Liver (tissue), 9 donors: ENCODE results near the gene NCBP2. TPM values are rescaled to one million over a fixed set of nuclear protein-coding genes. Genes with fewer than 3 reads are reported as not detected.

ENCODE experiments used
- DNase-seq: peaks from one replicate; pipeline ENCODE4 v3.0.0-alpha.2; 2017; ENCODE audit warnings: low spot score
- H3K27ac ChIP-seq, 2 donors: one replicate each; pipeline ENCODE4 v1.7.0; 2013; ENCODE audit warnings: inconsistent platforms in 2 of 2, low read length in 2 of 2, control low read depth in 1 of 2, low read depth in 1 of 2, mild to moderate bottlenecking in 1 of 2
- H3K27me3 ChIP-seq, 4 donors: one replicate each; pipeline versions ENCODE4 v1.6.1 to v1.7.0; 2013; ENCODE audit warnings: low read length in 3 of 4, inconsistent platforms in 1 of 4, mild to moderate bottlenecking in 1 of 4, moderate library complexity in 1 of 4; ENCODE audit not compliant: control insufficient read depth in 4 of 4, insufficient read depth in 4 of 4
- H3K36me3 ChIP-seq, 4 donors: one replicate each; pipeline versions ENCODE4 v1.6.1 to v1.7.0; 2013; ENCODE audit warnings: low read length in 3 of 4, mild to moderate bottlenecking in 3 of 4, low read depth in 1 of 4, moderate library complexity in 1 of 4; ENCODE audit not compliant: control insufficient read depth in 4 of 4, insufficient read depth in 3 of 4
- H3K4me1 ChIP-seq, 4 donors: one replicate each; pipeline versions ENCODE4 v1.6.1 to v1.7.0; 2013; ENCODE audit warnings: low read length in 3 of 4, mild to moderate bottlenecking in 3 of 4, moderate library complexity in 1 of 4; ENCODE audit not compliant: control insufficient read depth in 4 of 4, insufficient read depth in 4 of 4
- H3K4me3 ChIP-seq, 3 donors: one replicate each; pipeline versions ENCODE4 v1.6.1 to v1.7.0; 2013; ENCODE audit warnings: low read length in 3 of 3, control low read depth in 1 of 3, low read depth in 1 of 3, mild to moderate bottlenecking in 1 of 3
- H3K9ac ChIP-seq, 2 donors: one replicate each; pipeline ENCODE4 v1.7.0; 2013; ENCODE audit warnings: low read length in 2 of 2, mild to moderate bottlenecking in 2 of 2, moderate library complexity in 2 of 2, control low read depth in 1 of 2, low read depth in 1 of 2
- H3K9me3 ChIP-seq, 4 donors: one replicate each; pipeline versions ENCODE4 v1.6.1 to v1.7.0; 2013; ENCODE audit warnings: low read length in 3 of 4; ENCODE audit not compliant: control insufficient read depth in 4 of 4
- ATF3 ChIP-seq: IDR thresholded peaks from 2 replicates; pipeline ENCODE4 v1.6.1; 2016; ENCODE audit warnings: antibody characterized with exemption
- CTCF ChIP-seq: fragments of 150-350 bp; IDR thresholded peaks from 2 replicates; pipeline ENCODE4 v1.5.1; 2017; ENCODE audit warnings: improper control_type of control experiment, low read depth, low read length; ENCODE audit not compliant: missing input control
- EGR1 ChIP-seq, 2 donors: IDR thresholded peaks; 2 replicates each; pipeline ENCODE4 v1.6.1; 2016 to 2018; ENCODE audit warnings: antibody characterized with exemption in 2 of 2, low read depth in 2 of 2
- FOXA1 ChIP-seq: IDR thresholded peaks from 2 replicates; pipeline ENCODE4 v1.6.1; 2016; ENCODE audit warnings: antibody characterized with exemption
- FOXA2 ChIP-seq: IDR thresholded peaks from 2 replicates; pipeline ENCODE4 v1.6.1; 2016; ENCODE audit warnings: antibody characterized with exemption
- GABPA ChIP-seq, 2 donors: IDR thresholded peaks in 1 of 2; conservative IDR thresholded peaks in 1 of 2; 2 replicates each; pipeline ENCODE4 v1.6.1; 2016; ENCODE audit warnings: antibody characterized with exemption in 2 of 2, mild to moderate bottlenecking in 1 of 2, moderate library complexity in 1 of 2
- HNF4A ChIP-seq, 2 donors: conservative IDR thresholded peaks; 2 replicates each; pipeline ENCODE4 v1.6.1; 2016; ENCODE audit warnings: antibody characterized with exemption in 2 of 2, mild to moderate bottlenecking in 2 of 2
- HNF4G ChIP-seq: IDR thresholded peaks from 2 replicates; pipeline ENCODE4 v1.6.1; 2016; ENCODE audit warnings: antibody characterized with exemption
- JUND ChIP-seq, 2 donors: IDR thresholded peaks; 2 replicates each; pipeline ENCODE4 v1.6.1; 2016; ENCODE audit warnings: antibody characterized with exemption in 2 of 2
- MAX ChIP-seq: IDR thresholded peaks from 2 replicates; pipeline ENCODE4 v1.6.1; 2016; ENCODE audit warnings: antibody characterized with exemption
- NR2F2 ChIP-seq: IDR thresholded peaks from 2 replicates; pipeline ENCODE4 v1.6.1; 2016; ENCODE audit warnings: antibody characterized with exemption
- RAD21 ChIP-seq, 2 donors: IDR thresholded peaks; 2 replicates each; pipeline ENCODE4 v1.6.1; 2016; ENCODE audit warnings: antibody characterized with exemption in 2 of 2, mild to moderate bottlenecking in 2 of 2
- REST ChIP-seq: IDR thresholded peaks from 2 replicates; pipeline ENCODE4 v1.6.1; 2016; ENCODE audit warnings: antibody characterized with exemption, mild to moderate bottlenecking
- RXRA ChIP-seq, 2 donors: IDR thresholded peaks; 2 replicates each; pipeline ENCODE4 v1.6.1; 2017 to 2018; ENCODE audit warnings: antibody characterized with exemption in 2 of 2, mild to moderate bottlenecking in 1 of 2
- SP1 ChIP-seq: IDR thresholded peaks from 2 replicates; pipeline ENCODE4 v1.6.1; 2018; ENCODE audit warnings: antibody characterized with exemption, mild to moderate bottlenecking
- TAF1 ChIP-seq: conservative IDR thresholded peaks from 2 replicates; pipeline ENCODE4 v1.6.1; 2016; ENCODE audit warnings: antibody characterized with exemption, mild to moderate bottlenecking
- YY1 ChIP-seq: IDR thresholded peaks from 2 replicates; pipeline ENCODE4 v1.6.1; 2016; ENCODE audit warnings: antibody characterized with exemption, mild to moderate bottlenecking
- ZBTB33 ChIP-seq: IDR thresholded peaks from 2 replicates; pipeline ENCODE4 v1.6.1; 2016; ENCODE audit warnings: antibody characterized with exemption
- WGBS: extraction: QIAGEN DNeasy Blood & Tissue Kit; methylation state at CpG from one replicate; pipeline ENCODE4 v1.1.7; 2013; 5-methylcytosine and 5-hydroxymethylcytosine counted together
- polyA plus RNA-seq, 2 donors: library from polyadenylated mRNA; stranded (reverse) in 1 of 2; unstranded in 1 of 2; fragments of 200-250 nt in 1 of 2; fragments of >200 nt in 1 of 2; fragmentation: Nextera tagmentation in 1 of 2; extraction: Ambion mirVana in 1 of 2; gene quantifications; one replicate each; pipeline versions ENCODE4 v1.2.1 to v1.2.3, GENCODE V29; 2013 to 2015
- total RNA-seq, 2 donors: library from RNA; depleted of rRNA; stranded (reverse); fragments of >200 nt; gene quantifications; one replicate each; pipeline ENCODE4 v1.2.3, GENCODE V29; 2014
- donor health status: healthy.
- donor health status: healthy.
- donor health status: healthy.
- donor health status: healthy.
- donor health status: healthy.

Gene NCBP2
- total and polyA plus RNA-seq, 4 donors = 16.2 to 19.2 (median 18.1) TPM

GRCh38 chr3:196931828-196932587 is 10.3 kb downstream of the NCBP2 start:
- Histone ChIP-seq H3K9me3 (no peaks in the 10 kb centered on the region), H3K4me3 (no peak overlapping the region), H3K27ac (no peak overlapping the region), H3K27me3 (no peaks in the 10 kb centered on the region), H3K9ac (no peak overlapping the region), H3K4me1 (no peaks in the 10 kb centered on the region), H3K36me3 (peaks cover 6 to 62% (median 49%) of the 10 kb centered on the region in 4 donors)
- 93% methylated on average over 12 of the region's 12 CpGs for WGBS
- no peak for DNase-seq
- TF ChIP-seq RAD21 (IDR thresholded peaks at IDR 0.05) (no peak), JUND (IDR thresholded peaks at IDR 0.05) (no peak), FOXA1 (no peak), ZBTB33 (no peak), FOXA2 (no peak), MAX (no peak), HNF4A (conservative IDR thresholded peaks at IDR 0.05) (no peak), RXRA (IDR thresholded peaks at IDR 0.05) (no peak), TAF1 (no peak), HNF4G (no peak), EGR1 (IDR thresholded peaks at IDR 0.05; ENCODE audit: low read depth in 2 of 2) (no peak), SP1 (no peak), GABPA (IDR thresholded peaks at IDR 0.05 in 1 of 2, conservative IDR thresholded peaks at IDR 0.05 in 1 of 2) (no peak), YY1 (no peak), NR2F2 (no peak), REST (no peak), CTCF (no peak), ATF3 (no peak)
